Measurements from ENCODE around the gene ABCA4.

Gene ABCA4

DNA sequence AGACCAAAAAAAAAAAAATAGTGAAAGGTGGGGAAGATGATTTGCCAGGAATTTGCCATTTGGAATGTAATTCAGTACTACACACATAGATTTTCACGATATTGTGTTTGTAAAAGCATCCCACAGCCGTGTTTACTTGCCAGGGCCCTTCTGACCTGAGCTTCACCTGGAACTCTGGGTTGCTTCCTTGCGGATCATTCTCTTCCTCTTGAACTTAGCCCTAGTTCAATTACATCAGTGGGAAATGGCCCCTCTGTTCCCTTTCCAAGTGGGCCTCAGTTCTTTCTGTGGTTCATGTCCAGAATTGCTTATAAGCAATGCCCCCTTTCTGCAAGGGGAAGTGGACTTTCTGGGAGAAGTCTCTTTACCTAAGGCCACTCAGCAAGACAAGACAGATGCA, 41.0 kb downstream of the ABCA4 start:
- DNase-seq, result peak; percentile 25

DNA sequence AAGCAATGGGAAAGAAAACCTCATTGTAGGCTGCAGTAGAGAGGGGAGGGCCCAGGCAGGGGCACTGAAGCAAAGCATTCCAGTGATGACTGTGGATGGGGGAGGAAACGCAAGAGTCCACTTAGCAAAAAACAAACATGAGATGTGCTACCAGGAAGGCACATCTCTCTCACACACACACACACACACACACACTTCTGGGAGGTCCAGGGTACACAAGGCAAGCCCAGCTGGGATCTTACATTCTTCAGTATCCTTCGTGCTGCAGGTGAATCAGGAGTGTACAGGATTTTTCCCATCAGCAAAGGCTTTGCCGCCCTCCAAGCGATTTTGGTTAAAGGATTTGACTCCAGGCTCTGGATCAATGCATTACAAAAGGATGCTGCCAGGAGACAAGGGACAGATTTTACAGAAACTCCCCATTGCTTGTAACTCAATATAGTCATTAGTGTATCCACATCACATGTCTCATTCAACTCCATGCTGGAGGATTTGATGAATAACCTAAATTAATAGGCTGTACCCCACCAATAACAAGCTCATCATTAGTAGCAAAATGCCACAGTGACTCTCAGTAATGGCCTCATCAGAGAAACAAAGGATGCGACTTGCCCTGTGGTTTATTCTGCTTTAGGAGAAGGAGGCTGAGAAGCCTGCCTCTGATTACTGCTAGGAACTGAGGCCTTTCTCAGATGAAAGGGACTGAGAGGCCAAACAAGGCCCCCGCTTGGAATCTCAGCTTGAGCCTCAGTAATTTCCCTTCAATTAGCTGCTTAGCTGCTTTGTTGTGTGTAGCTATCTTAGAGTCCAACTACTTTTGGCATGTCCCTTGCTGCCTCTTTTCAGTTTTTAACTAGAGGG, 41.6 kb downstream of the ABCA4 start:
- peak; percentile 66 for DNase-seq

DNA sequence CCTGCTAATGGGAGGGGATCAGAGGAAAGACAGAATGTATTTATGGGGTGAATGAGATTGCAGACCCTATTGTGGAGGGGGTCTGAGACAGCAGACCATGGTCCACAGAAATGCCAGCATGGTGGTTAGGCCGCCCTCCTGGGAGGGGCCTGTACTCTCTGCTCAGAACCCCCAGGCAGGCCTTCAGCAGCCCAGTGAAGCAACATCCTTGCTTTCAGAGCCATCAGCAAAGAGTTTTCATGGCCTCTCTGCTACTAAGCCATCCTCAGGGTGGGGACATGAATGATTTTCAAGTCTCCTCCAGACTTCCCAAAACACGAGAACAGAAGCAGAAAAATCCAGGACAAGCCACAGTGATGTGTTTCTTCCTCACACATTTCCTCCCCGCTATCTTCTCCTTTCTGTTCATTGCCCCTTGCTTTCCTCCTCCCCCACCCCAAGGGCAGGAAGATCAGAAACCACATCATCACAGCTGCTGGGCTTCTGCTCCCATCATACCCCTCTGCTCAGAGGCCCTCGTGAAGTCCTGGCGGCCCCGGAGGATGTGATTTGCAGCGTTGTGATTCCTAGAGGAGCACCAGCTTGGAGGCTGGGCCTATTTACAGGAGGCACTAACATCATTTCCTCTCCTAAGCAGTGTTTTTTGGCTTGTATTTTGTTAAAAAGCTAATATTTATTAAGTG, 48.0 kb downstream of the ABCA4 start:
- DNase-seq, result no peak

DNA sequence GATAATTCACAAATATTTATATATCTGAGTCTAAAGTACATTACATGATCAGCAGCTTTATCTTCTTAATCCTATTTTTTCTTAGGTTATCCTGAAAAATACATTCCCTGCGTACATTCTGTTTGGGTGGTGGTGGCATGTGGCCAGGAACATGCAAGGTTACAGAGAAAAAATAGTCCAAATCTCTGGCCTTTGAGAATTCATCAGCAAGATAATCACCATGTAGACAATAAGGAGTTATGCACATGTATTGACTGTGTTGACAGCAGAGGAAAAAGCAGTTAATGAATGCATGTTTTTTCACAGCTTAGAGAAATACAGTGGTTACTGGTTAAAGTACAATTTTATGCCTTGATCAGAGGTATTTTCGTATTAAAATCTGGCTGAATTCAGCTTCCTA, 49.0 kb downstream of the ABCA4 start:
- no peak for DNase-seq

DNA sequence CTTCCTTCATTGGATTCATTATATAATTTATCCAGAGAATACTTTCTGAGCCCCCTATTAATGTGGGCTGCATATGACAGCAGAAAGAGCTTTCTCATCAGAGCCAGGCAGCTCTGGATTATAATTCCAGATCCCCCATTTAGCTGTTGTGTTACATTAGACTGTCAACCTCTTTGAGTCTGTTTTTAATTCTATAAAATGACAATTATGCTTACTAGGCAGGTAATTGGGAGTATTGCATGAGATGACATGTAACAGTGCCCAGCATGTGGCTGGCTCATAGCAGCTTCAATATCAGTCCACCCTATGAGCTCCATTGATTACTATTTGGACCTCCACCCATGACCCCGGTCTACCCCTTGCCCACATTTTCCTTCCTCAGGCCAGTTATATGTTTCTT, 49.6 kb downstream of the ABCA4 start:
- DNase-seq, result no peak

DNA sequence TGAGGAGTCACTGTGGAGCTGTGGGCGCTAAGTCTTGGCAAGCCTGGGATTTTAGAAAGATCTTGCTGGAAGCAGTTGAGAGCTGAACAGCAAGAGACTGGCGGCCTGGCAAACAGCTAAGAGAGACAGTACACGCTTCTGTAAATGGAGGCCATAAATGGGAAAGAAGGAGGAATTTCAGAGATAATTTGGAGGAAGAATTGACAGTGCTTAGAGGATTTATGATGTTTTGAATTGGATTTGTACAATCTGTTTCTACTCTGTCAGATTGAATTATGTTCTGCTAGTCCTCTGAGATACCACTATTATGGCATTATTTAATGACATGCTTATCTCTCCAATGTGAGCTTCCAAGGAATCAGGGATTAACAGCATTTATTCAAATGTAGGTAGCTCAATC, 50.1 kb downstream of the ABCA4 start:
- DNase-seq, result peak; percentile 52

DNA sequence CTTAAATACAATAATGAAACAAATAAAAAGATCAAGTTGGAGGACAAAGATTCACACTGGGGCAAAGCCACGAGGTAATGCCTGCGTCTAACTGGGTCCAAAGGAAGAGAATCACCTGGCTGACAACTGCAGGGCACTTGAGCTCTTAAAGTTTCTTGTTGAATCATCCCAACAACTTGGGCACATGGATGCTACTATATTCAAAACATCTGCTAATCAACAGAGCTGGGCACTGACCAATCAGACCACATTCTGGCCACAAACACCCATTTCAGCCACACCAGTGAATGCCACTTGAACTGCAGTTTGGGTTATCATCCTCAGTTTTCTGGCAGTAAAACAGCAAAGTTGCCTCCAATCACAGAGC, 51.0 kb downstream of the ABCA4 start:
- DNase-seq, result no peak

DNA sequence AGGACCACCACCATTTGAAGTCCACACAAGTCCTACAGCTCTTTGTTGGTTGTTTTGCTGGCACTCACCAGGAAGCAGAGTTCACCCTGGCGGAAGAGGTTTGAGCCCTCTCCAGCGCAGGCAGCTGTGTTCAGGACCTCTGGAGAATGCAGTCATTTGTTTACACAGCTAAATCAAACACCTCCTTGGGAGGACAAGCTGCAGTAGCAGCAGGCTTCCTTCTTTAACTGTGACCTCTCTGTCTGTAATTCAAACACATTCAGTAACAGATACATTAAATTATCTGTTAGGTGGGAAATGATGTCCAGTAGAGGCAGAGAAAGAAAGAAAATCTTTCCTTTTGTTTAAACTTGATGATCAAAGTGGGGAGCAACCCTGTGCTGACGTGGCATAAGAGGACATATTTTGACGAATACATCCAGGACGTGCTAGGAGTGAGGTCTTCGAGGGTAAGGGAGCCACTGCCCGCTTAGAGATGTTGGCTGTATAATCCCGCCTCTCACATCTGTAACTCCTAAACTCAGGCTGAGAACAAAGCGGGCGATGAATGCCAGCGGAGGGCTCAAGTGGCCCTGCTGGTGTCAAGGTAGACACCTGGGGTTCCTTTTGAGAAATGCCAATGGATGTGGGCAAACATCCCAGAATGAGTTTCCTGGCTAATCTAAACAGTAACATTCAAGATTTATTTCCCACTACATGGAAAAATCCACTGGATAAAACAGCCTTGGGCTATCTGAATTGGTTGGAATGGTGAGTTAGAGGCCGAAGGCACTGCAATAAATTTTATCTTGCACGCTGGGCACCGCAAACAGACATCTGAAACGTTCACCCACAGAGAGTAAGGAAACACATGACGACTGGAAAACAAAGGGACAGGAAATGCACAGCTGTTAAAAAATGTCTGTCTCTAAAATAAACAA, 51.7 kb downstream of the ABCA4 start:
- DNase-seq, result no peak

DNA sequence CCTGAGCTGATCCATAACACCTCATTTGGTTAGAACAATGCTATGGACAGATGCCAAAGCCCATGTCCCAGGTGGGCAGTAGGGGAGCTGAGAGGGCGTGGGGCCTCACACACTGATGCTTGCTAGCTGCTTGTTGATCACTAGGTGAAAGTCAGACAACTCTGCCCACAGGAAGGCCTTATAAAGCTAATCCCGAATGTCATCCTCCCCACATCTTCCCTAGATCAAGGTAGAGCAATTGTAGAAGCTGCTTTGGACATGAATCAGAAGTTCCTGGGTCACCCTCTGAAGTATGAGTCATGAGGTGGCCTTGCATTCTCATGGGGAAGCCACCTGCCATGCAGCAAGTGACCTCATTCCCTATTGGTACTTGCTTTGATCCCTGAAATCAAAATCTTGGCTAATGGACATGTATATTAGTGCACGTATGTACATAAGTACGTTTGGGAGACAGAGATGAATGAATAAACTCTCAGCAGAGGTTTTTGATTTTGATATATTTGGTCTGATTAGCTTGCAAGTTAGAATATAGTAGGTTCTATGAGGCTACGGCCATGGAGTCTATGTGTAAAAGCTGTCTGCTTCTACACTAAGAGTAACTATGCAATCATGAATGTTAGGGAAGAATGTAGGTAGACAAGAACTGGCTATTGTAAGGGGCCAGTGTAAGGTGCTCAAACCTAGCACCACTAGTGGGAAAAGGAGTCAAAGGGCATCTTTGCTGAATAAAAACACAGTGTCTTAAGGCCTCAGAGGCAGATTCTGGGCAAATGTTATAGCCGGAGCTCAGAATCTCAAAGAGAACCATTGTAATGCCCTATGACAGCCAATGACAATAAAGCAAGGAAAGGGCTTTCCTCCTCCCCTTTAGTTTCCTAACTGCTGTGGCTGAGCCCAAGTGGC, 52.6 kb downstream of the ABCA4 start:
- no peak for DNase-seq

DNA sequence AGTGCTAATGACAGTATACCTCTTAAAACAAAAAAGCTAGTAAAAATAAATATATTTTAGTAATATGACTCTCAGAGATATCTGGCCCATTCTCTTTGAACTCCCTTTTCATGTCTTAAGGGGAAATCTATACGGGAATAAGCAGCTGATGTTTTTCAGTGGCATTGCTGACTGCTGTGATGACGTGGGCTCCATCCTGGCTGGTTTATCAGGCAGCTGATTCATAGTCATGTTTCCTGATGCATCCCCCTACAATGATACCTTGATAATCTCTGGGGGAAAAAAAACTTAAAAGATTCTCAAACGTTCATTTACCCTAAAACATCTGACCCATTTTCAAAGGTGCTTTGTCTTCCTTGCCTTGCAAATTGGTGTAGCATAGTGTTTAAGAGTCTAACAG, 53.8 kb downstream of the ABCA4 start:
- DNase-seq, result no peak

DNA sequence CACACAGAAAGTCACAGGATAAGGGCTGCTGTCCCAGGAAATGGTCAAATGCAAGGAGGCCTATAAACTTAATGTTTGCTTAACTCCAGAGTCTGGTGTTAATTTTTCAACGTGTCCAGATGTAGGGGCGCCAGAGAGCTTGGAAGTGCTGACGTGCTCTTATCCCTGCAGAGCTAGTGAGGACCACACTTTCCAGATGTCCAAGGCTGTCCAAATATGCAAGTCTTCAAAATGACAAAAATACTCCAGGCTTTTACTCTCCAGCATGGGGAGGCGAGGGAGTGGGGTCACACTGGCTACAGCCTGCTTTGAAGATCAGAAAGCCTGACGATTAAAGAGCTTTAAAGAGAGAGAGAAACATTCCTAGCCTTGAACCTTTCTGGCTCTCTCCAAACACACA, 57.6 kb downstream of the ABCA4 start:
- DNase-seq, result no peak

DNA sequence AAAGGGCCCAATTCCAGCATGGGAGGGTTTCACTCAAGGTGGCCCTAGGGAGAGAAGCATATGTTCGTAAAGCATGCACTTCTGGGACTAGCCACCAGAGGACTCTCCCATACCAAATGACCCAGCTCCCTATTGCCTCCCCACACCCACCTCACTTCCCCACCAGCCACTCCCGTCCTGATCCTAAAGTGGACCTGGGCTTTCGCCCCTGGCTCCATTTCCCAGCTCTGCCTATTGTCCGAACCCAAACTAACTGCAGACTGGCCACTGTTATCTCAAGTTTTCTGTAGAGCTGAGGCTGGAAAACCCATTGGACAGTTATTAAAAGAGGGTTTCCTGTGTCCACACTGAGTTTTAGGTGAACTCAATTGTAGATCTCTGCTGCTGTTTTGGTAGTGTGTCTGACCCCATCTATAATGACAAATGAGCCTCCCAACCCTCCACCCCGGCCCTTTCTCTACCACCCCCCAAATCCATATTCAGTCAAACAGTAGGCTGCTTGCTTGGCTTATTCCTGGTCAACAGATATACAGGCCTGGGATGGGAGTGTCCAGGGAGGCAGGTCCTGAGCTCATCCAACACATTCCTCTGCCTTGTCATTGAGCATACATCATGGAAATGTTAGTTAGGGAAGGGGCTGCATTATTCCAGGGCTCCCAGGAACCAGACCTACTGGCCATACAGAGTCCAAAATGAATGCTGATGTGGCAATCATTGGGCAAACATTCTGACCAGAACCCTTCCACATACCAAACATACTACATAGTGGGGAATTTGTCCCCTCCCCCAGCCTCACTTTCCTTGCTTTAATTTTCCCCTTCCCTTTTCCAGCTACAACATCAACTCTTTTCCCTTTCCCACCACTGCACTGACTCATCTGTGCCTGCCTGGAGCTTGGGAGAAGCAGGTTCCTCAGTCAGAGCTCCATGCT, 59.2 kb downstream of the ABCA4 start:
- peak; percentile 52 for DNase-seq

DNA sequence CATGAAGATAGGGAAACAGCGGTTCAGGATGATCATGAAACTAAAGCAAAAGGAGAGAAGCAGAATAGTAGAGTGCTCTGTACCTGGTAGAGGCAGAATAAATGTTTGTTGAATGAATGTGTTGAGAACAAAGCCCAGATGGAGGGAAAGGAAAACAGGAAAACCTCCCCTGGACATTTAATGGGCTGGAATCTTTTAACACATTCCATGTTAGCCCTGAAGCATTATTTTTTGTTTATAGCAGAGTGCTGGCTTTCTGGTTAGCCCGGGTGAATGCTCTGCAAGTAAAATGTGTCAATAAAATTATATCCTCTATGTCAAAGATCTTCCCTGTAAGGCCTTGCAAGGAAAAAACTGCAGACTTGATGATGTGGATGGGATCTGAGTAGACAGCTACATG, 60.2 kb downstream of the ABCA4 start:
- no peak for DNase-seq

DNA sequence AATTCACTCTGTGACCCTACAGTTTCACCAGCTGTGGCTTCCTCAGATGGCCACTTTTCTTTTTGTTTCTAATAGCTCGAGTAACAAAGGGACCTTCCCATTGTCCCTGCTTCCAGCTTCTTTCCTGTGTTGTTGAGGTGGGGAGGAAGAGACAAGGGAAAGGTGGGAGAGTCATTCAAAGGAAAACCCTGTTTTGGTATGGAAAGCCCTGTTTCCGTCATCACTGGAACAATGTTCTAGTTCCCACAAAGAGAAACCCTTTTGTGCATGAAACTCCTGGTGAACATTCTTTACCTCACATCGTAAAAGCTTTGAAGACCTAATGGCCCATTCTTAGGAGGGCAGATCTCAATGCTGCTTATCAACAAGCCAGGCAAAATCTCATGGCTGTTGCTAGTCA, 62.2 kb downstream of the ABCA4 start:
- no peak for DNase-seq

DNA sequence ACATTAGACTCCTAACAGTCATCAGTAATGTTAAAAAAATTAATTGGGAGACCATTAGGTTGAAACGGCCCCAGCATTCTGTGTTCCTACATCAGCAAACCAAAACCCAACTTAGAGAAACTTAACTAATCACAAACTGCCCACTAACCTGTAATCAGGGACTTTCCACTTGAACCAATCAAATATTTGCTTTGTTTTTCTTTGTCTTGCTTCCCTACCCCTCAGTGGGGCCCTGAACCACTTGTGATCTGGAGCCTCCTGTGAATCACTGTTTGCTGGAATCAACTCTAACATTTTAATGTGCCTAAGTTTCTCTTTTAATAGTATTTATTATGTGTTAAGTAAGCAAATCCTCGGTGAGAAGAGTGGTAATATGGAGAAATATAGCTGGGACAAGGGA, 64.0 kb downstream of the ABCA4 start:
- DNase-seq, result no peak

DNA sequence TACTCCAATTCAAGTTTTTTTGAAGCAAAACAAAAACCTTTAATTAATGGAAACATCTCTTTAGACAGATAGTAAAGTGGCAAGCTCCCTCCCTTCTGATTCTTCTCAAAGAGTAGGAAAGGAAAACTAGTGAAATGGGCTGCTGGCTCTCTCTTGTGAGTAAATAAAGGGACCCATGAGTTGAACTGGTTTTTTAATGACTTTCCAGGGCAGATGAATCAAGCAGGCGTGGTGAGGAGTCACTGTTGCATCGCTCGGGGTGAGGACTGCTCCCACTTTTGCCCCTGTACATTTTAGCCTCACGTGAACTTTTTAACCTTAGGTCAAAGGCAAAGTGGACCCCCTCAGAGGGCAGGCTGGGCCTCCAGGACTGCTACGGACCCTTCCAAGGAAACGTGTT, 64.8 kb downstream of the ABCA4 start:
- no peak for DNase-seq

DNA sequence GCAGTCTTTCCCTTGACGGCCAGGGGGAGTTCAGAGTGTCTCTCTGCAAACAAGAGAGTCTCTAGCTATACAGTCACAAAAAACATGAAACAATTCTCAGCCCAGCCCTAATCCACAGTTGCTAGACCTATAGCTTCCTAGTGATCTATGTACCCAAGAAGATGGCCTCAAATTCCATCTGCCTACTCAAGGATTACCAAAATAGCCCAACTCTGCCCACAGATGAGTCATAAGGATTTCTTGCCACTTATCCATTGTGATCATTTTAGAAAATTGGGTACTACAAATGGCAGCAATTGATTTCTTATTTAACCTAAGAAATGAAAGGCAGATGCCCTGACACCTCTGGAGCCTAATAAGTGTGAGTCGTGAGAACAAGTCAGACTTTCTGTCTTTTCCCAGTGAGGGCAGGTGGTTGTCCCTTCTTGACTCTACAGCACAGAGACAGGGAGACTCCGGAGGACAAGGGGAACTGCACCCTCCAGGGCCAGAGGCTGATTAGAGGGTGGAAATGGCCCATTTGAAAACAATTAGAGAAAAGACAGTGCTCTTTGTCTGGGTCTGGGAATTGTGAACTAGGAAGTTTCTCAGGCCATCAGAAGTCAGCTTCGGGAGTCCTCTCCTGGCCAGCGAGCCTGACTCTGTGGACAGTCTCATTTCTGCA, 65.4 kb downstream of the ABCA4 start:
- DNase-seq, result no peak

DNA sequence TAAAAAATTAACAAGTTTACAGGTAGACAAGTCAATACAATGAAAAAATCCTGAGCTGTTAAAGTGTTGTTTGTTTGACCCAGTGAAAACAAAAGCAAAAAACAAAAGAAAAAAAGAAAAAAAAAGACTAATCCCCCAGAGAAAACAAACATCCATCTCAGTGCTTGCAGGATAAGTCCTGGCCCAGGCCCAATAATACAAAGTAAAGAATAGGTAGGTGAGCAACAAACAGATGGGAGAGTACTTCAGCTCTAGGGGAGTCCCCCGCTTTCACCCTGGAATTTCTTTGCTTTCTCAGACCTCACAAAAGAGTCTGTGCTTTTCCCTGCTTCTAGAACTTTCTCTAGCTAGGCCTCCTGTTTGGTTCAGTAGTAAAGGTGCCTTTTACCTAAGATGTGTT, 70.3 kb downstream of the ABCA4 start:
- no peak for DNase-seq

DNA sequence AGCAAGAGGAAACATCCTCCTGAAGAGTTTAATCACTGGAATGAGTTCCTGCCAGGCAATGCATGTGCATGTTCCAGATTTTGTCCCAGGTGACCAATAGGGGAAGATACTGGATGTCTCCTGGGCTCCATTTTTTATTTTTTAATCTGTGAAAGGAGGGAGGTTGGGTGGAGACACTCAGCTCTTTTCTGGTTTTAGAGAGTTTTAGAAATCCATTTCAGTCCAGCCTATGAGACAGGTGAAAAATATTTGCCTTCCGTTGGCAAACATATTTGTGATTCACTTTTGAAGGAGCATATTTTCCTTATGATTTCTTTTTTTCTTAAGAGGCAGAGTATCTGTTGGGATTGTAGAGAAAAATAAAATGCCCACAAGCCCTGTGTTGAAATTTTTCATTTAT, 70.7 kb downstream of the ABCA4 start:
- no peak for DNase-seq

DNA sequence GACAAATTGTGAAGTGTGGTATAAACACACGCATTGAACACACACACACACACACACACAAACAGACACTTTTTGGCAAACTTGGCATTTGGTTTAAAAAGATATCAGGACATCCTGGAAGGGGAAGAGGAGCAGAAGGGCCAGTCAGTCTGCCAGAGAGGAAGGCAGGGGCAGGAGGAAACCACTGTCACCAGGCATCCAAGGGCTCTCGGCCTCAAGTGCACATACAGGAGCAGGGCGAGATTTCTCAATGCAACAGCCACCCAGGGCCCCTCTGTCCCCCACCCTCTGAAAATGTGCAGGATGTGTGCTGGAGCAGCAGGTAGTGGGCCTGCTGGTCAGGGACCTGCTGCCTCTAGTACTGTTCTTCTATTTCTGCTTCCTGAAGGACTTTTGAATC, 71.2 kb downstream of the ABCA4 start:
- DNase-seq, result no peak
